HFF-Myc (cell line): ENCODE data around the gene CBX7.

Experiments
- DNase-seq: peaks from one replicate; pipeline ENCODE4 v3.0.0-alpha.2; 2011; ENCODE audit warnings: low read depth; ENCODE audit errors: extremely low read depth
- H3K4me3 ChIP-seq: replicated peaks from 2 replicates; pipeline ENCODE4 v1.5.1; 2011; ENCODE audit warnings: low read depth, mild to moderate bottlenecking, control low read depth, low read length
- TF ChIP-seq, protein P1 (sequence below): IDR thresholded peaks from 2 replicates; pipeline ENCODE4 v1.5.1; 2012; ENCODE audit warnings: mild to moderate bottlenecking, low read depth, low read length, control low read depth; ENCODE audit errors: missing control alignments

Gene CBX7

DNA sequence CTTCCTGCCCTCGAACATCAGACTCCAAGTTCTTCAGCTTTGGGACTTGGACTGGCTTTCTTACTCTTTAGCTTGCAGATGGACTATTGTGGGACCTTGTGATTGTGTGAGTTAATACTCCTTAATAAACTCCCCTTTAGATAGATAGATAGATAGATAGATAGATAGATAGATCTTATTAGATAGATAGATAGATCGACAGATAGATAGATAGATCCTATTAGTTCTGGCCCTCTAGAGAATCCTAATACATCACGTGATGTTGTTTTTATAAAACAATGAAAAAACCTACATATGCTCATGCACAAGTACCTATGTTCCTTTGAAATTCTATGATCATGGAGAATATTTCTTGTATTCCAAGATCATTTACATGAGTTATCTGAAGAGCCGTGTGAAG lies 31.5 kb downstream of the CBX7 start:
- no peak for DNase-seq
- H3K4me3 ChIP-seq, result no peak overlapping the region
- TF ChIP-seq, protein P1, sequence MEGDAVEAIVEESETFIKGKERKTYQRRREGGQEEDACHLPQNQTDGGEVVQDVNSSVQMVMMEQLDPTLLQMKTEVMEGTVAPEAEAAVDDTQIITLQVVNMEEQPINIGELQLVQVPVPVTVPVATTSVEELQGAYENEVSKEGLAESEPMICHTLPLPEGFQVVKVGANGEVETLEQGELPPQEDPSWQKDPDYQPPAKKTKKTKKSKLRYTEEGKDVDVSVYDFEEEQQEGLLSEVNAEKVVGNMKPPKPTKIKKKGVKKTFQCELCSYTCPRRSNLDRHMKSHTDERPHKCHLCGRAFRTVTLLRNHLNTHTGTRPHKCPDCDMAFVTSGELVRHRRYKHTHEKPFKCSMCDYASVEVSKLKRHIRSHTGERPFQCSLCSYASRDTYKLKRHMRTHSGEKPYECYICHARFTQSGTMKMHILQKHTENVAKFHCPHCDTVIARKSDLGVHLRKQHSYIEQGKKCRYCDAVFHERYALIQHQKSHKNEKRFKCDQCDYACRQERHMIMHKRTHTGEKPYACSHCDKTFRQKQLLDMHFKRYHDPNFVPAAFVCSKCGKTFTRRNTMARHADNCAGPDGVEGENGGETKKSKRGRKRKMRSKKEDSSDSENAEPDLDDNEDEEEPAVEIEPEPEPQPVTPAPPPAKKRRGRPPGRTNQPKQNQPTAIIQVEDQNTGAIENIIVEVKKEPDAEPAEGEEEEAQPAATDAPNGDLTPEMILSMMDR, result no peak

DNA sequence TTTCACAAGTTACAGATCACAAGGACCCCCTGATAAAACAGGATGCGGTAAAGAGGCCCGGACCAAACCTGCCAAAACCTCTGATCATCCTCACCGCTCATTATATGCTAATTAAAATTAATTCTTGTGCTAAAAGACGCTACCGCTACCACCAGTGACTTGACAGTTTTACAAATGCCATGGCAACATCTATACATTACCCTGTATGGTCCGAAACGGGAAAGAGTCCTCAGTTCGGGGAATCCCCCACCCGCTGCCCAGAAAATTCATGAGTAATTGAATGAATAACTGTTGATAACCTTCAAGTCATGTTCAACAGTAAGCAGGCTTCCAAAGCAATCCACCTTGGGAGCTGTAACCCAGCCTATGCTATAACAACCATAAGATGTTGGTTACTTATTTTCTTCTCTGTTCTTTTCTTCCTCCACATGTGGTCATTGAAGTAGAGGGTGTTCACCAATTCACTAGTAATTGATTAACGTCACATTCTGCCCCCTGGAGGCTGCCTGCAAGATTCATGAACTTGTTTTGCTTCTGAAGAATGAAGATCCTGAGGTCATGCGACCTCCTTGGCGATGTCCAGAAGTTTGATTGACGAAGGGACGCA lies 34.8 kb downstream of the CBX7 start:
- H3K4me3 ChIP-seq, result no peak overlapping the region
- DNase-seq, result no peak
- TF ChIP-seq, protein P1, result peak; percentile 48

DNA sequence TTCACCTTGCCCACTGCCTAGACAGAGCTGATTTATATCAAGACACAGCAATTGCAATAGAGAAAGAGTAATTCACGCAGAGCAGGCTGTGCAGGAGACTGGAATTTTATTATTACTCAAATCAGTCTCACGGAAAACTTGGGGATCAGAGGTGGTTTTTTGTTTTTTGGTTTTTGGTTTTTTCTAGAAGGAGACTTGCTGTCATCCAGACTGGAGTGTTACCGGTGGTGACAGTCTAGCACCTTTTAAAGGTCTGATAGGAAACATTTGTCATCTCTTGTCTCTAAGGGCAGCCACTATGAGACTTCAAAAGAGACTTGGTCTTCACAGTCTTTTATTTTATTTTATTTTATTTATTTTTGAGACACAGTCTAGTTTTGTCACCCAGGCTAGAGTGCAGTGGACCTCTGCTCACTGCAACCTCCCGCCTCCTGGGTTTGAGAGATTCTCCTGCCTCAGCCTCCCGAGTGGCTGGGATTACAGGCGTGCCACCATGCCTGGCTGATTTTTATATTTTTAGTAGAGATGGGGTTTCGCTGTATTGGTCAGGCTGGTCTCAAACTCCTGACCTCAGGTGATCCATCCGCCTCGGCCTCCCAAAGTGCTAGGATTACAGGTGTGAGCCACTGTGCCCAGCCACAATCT lies 36.4 kb downstream of the CBX7 start:
- TF ChIP-seq, protein P1, result no peak
- H3K4me3 ChIP-seq, result no peak overlapping the region
- no peak for DNase-seq

DNA sequence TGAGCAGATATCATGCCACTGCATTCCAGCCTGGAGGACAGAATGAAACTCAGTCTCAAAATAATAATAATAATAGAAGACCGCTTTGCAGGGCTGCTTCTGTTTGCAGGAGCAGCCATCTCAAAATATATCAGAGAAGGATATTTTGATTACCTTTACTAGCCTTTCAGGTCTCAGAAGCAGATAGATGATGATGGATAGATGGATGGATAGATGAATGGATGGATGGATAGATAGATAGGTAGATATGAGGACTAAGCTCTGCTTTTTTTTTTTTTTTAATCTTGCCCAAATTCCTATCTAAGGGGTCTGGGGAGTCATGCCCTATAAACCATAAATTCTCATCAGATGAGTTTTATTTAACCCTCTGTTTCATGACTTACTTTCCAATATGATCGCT lies 36.9 kb downstream of the CBX7 start:
- H3K4me3 ChIP-seq, result no peak overlapping the region
- TF ChIP-seq, protein P1, result no peak
- no peak for DNase-seq

DNA sequence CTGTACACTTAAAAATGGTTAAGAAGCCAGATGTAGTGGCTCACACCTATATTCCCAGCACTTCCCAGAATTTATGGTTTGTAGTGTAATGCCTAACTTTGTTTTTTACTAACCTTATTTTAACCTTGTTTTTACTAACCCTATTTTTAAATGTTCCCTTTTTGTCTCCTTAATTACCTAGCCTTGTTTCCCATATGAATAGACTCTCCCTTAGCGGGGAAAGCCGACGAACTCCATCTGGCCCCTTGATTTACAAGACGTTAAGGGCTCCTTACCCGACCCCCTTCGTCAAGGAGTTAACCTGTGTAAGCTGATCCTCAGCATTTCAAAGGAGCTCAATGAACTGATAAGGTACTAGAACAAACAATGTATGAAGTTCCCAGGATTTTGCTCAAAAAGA lies 38.4 kb downstream of the CBX7 start:
- no peak for DNase-seq
- TF ChIP-seq, protein P1, result no peak
- no peak overlapping the region for H3K4me3 ChIP-seq

DNA sequence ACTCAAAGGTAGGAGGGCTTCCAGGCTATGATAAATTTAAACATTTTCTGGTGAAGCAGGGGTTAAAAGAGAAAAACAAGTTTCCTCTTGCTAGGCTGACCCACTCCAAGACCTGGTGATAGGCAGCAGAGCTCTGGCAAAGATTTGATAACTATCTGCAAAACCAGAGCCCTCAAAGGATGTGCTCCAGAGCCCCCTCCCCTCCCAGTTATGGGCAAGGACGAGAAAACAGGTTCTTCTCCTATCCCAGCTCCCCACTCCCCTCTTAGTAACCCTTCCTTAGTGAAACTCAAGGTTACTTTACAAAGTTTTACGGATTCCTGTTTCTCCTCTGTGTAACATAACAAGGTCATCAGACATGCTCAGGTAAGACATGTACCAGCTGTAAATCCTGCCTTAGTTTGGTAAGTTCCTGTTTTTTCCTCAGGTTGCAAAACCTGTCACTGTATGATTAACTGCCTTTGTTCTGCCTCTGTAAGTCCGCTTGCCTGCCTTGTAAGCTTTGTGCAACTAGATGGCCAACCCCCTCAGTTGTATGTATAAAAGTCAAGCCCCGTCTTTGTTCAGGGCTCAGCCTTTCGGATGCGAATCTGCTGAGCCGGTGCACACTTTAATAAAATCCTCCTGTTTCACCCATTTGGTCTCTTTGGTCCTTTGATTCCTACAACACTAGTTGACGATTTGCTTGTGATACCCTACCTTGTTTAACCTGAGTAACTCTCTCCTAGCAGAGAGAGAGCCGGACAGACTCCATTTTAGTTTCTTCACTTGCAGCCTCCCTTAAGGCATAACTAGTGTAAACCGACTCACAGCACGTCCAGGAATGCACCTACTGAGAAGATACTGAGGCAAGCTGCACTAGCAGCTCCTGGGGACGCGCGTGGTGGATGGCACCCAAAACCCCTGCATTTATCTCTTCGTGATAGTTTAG lies 41.6 kb downstream of the CBX7 start:
- TF ChIP-seq, protein P1, result no peak
- DNase-seq, result no peak
- no peak overlapping the region for H3K4me3 ChIP-seq
